HEK293 (cell line): ENCODE measurements around the gene ZNF771.

ENCODE experiments used
- BCL11B ChIP-seq: fragments of 450-650 bp; formaldehyde crosslinking; IDR thresholded peaks from 2 replicates; pipeline ENCODE4 v1.5.1; 2016; ENCODE audit warnings: low read depth, missing biosample characterization, missing genetic modification characterization
- GLIS1 ChIP-seq: fragments of 450-650 bp; formaldehyde crosslinking; IDR thresholded peaks from 2 replicates; pipeline ENCODE4 v1.5.1; 2016; ENCODE audit warnings: missing biosample characterization, missing genetic modification characterization
- GLIS2 ChIP-seq: fragments of 450-650 bp; formaldehyde crosslinking; IDR thresholded peaks from 2 replicates; pipeline ENCODE4 v1.5.1; 2016; ENCODE audit warnings: missing biosample characterization, missing genetic modification characterization
- HIC1 ChIP-seq: fragments of 450-650 bp; formaldehyde crosslinking; IDR thresholded peaks from 2 replicates; pipeline ENCODE4 v1.5.1; 2016; ENCODE audit warnings: missing biosample characterization, missing genetic modification characterization
- HOXC10 ChIP-seq: sonication (generic); formaldehyde crosslinking; IDR thresholded peaks from 2 replicates; pipeline ENCODE4 v1.8.1; 2023; ENCODE audit warnings: mild to moderate bottlenecking, missing genetic modification reagents
- KLF16 ChIP-seq: fragments of 450-650 bp; formaldehyde crosslinking; IDR thresholded peaks from 2 replicates; pipeline ENCODE4 v1.5.1; 2017; ENCODE audit warnings: missing biosample characterization, missing genetic modification characterization
- KLF17 ChIP-seq: fragments of 450-650 bp; formaldehyde crosslinking; IDR thresholded peaks from 2 replicates; pipeline ENCODE4 v1.5.1; 2016; ENCODE audit warnings: missing biosample characterization, missing genetic modification characterization
- MYNN ChIP-seq: fragments of 450-650 bp; formaldehyde crosslinking; IDR thresholded peaks from 2 replicates; pipeline ENCODE4 v1.5.1; 2016; ENCODE audit warnings: missing biosample characterization, missing genetic modification characterization, borderline replicate concordance
- PATZ1 ChIP-seq: fragments of 450-650 bp; formaldehyde crosslinking; IDR thresholded peaks from 2 replicates; pipeline ENCODE4 v1.5.1; 2016; ENCODE audit warnings: missing biosample characterization, missing genetic modification characterization
- PBX3 ChIP-seq: sonication (generic); formaldehyde crosslinking; IDR thresholded peaks from 2 replicates; pipeline ENCODE4 v1.8.1; 2022; ENCODE audit warnings: mild to moderate bottlenecking, moderate library complexity, missing genetic modification reagents
- SCRT2 ChIP-seq: fragments of 450-650 bp; formaldehyde crosslinking; IDR thresholded peaks from 2 replicates; pipeline ENCODE4 v1.5.1; 2016; ENCODE audit warnings: missing biosample characterization, missing genetic modification characterization
- YY1 ChIP-seq: fragments of 450-650 bp; formaldehyde crosslinking; IDR thresholded peaks from 2 replicates; pipeline ENCODE4 v1.5.1; 2018; ENCODE audit warnings: missing biosample characterization, missing genetic modification characterization
- ZBTB26 ChIP-seq: fragments of 450-650 bp; formaldehyde crosslinking; optimal IDR thresholded peaks from 2 replicates; pipeline ENCODE3; 2016; ENCODE audit warnings: missing biosample characterization, mild to moderate bottlenecking, missing genetic modification characterization
- ZBTB49 ChIP-seq: fragments of 450-650 bp; formaldehyde crosslinking; IDR thresholded peaks from 2 replicates; pipeline ENCODE4 v1.5.1; 2016; ENCODE audit warnings: missing biosample characterization, missing genetic modification characterization, low read depth
- ZBTB6 ChIP-seq: fragments of 450-650 bp; formaldehyde crosslinking; IDR thresholded peaks from 2 replicates; pipeline ENCODE4 v1.5.1; 2017; ENCODE audit warnings: missing biosample characterization, missing genetic modification characterization
- ZEB2 ChIP-seq: fragments of 450-650 bp; formaldehyde crosslinking; IDR thresholded peaks from 2 replicates; pipeline ENCODE4 v1.5.1; 2016; ENCODE audit warnings: missing biosample characterization, missing genetic modification characterization
- ZFHX2 ChIP-seq: fragments of 450-650 bp; formaldehyde crosslinking; conservative IDR thresholded peaks from 2 replicates; pipeline ENCODE4 v1.5.1; 2016; ENCODE audit warnings: missing biosample characterization, missing genetic modification characterization
- ZNF10 ChIP-seq: fragments of 450-650 bp; formaldehyde crosslinking; IDR thresholded peaks from 2 replicates; pipeline ENCODE4 v1.5.1; 2017; ENCODE audit warnings: missing biosample characterization, missing genetic modification characterization
- ZNF112 ChIP-seq: fragments of 450-650 bp; formaldehyde crosslinking; IDR thresholded peaks from 2 replicates; pipeline ENCODE4 v1.5.0; 2017; ENCODE audit warnings: missing biosample characterization, missing genetic modification characterization
- ZNF184 ChIP-seq: fragments of 450-650 bp; IDR thresholded peaks from 2 replicates; pipeline ENCODE4 v1.5.1; 2018; ENCODE audit warnings: missing biosample characterization, mild to moderate bottlenecking, missing genetic modification characterization
- ZNF2 ChIP-seq: fragments of 450-650 bp; formaldehyde crosslinking; IDR thresholded peaks from 2 replicates; pipeline ENCODE4 v1.5.1; 2016; ENCODE audit warnings: missing biosample characterization, missing genetic modification characterization
- ZNF366 ChIP-seq: fragments of 450-650 bp; formaldehyde crosslinking; conservative IDR thresholded peaks from 2 replicates; pipeline ENCODE4 v1.5.1; 2016; ENCODE audit warnings: missing biosample characterization, missing genetic modification characterization
- ZNF398 ChIP-seq: fragments of 450-650 bp; formaldehyde crosslinking; IDR thresholded peaks from 2 replicates; pipeline ENCODE4 v1.5.1; 2017; ENCODE audit warnings: missing biosample characterization, missing genetic modification characterization
- ZNF561 ChIP-seq: fragments of 450-650 bp; IDR thresholded peaks from 2 replicates; pipeline ENCODE4 v1.5.1; 2018; ENCODE audit warnings: missing biosample characterization, missing genetic modification characterization, borderline replicate concordance
- ZNF660 ChIP-seq: fragments of 450-650 bp; IDR thresholded peaks from 2 replicates; pipeline ENCODE4 v1.5.1; 2018; ENCODE audit warnings: missing biosample characterization, mild to moderate bottlenecking, missing genetic modification characterization
- ZNF843 ChIP-seq: fragments of 450-650 bp; formaldehyde crosslinking; IDR thresholded peaks from 2 replicates; pipeline ENCODE4 v1.5.1; 2016; ENCODE audit warnings: missing biosample characterization, missing genetic modification characterization

Gene ZNF771

GRCh38 chr16:30407102-30407803 is at the start of gene ZNF771 (continued):
- peak; percentile 35; the same call in 1 of the 2 replicates for TF ChIP-seq ZBTB6
- peak; percentile 92 for TF ChIP-seq ZBTB26 (tag by site-specific recombination)
- TF ChIP-seq GLIS2 (tag by site-specific recombination): peak; percentile 88
- TF ChIP-seq PBX3: 0 out of 2 replicates have a peak, but pooled peaks have one; percentile 34
- TF ChIP-seq YY1: peak; percentile 68; the same call in 1 of the 2 replicates
- peak; percentile 88 for TF ChIP-seq ZNF366 (tag by site-specific recombination)
- TF ChIP-seq GLIS1 (tag by site-specific recombination): peak; percentile 56
- TF ChIP-seq ZNF561 (tag by site-specific recombination): peak; percentile 99
- peak; percentile 97 for TF ChIP-seq ZEB2 (tag by site-specific recombination)
- peak; percentile 89 for TF ChIP-seq ZNF660 (tag by site-specific recombination)
- TF ChIP-seq ZNF2: peak; percentile 64; the same call in 1 of the 2 replicates
- TF ChIP-seq PATZ1 (tag by site-specific recombination): peak; percentile 94
- peak; percentile 35; the same call in 1 of the 2 replicates for TF ChIP-seq BCL11B (tag by site-specific recombination)
- TF ChIP-seq SCRT2 (tag by site-specific recombination): peak; percentile 99
- no peak for TF ChIP-seq ZBTB49 (tag by site-specific recombination)
- TF ChIP-seq ZFHX2: peak; percentile 92
- peak; percentile 96 for TF ChIP-seq HIC1
- no peak for TF ChIP-seq ZNF112 (tag by site-specific recombination)
- TF ChIP-seq ZNF398: peak; percentile 92
- TF ChIP-seq ZNF843: peak; percentile 66; the same call in 1 of the 2 replicates
- TF ChIP-seq KLF17 (tag by site-specific recombination): peak; percentile 77
- TF ChIP-seq ZNF184 (tag by site-specific recombination): no peak
- peak; percentile 99 for TF ChIP-seq KLF16 (tag by site-specific recombination)
- TF ChIP-seq ZNF10 (tag by site-specific recombination): peak; percentile 73
- TF ChIP-seq MYNN (tag by site-specific recombination): no peak
- TF ChIP-seq HOXC10: no peak
